HG03565 (cell line): ENCODE results near the gene EBI3.
A peak's percentile ranks its signal among the peaks of the same experiment; 100 is the strongest.
"Not testable (repeated sequence)": the region's sequence is repeated elsewhere in the genome, so short reads cannot be mapped to it uniquely, and the experiment has no call there.

Experiments
- ATAC-seq: cut with Tn5 transposase; IDR thresholded peaks from one replicate; pipeline ENCODE4 v1.9.1; 2021; ENCODE audit warnings: mild to moderate bottlenecking, moderate library complexity; ENCODE audit not compliant: unreplicated experiment

The EBI3 gene

GRCh38 chr19:4229179-4229931 is at the start of gene EBI3:
Gene EBI3, plus strand, starts transcription at chr19:4229523. Its CDS starts 28 bp downstream, at chr19:4229551.
- ATAC-seq = no peak

- ATAC-seq = no peak
These were observed 48.2 kb upstream of the EBI3 start for GRCh38 chr19:4181053-4181508.

DNA sequence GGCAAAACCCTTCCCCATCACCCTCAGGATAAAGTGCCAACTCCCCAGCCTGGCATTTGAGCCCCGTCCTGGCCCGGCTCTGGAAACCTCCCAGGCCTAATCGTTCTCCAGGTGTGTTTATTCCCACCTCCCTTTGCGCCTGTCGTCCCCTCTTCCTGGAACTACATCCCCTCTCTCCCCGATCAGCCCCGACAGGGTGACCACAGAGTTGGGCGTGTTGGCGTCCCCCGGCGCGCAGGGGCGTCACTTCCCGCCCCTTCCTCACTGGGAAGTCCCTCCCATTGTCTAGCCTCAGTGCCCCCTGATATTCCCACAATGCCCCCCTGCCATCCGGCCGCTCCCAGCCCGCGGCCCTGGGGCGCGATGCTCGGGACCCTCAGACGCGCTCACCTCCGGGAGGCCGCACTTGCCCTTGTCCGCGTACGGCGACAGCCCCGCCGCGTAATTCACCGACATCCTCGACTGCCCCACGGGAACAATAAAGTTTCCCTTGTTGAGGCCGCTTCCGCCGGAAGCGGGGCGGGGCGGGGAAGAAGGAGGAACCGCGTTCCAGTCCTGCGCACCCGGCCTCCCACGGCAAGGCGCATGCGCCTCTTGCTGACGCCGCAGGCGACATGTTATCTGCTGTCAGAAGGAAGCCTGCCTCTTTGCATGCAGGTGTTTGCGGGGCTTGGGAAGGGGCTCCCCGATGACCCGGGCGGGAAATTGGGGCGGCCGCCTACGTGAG is 47.1 kb upstream of the EBI3 start, which contains the start of the genes ANKRD24 and SIRT6:
Gene ANKRD24, plus strand, starts transcription at position 606 of the 727 bp plus-strand sequence. CDS start 3,737 bp downstream, outside the sequence.
Gene SIRT6, minus strand, starts transcription at position 480 of the 727 bp plus-strand sequence. Its CDS starts 24 bp downstream, at position 456.
- peak; percentile 61 for ATAC-seq

- no peak for ATAC-seq
These were observed 45.2 kb upstream of the EBI3 start for GRCh38 chr19:4183967-4184717.

DNA sequence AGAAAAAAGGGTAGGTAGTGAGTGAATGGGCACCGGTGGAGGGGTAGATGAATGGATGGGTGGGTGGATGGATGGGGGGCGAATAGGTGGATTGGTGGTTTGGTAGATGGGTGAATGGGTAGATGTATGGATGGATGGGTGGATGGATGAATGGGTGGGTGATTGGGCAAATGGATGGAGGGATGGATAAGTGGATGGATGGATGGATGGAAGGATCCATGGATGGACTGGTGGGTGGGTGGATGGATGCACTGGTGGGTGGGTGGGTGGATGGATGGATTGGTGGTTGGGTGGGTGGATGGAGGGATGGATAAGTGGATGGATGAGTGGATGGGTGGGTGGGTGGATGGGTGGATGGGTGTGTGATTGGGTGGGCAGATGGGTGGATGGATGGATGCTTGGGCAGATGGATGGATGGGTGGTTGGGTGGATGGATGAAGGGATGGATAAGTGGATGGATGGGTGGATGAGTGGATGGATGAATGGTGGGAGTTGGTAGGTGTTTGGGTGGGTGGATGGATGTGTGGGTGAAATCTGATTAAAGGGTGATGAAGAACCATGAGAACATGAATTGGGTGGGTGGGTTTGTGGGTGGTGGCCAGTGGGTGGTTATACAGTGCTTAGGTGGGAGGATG is 44.5 kb upstream of the EBI3 start:
- ATAC-seq = no peak

GRCh38 chr19:4185413-4186086 is 43.8 kb upstream of the EBI3 start:
- ATAC-seq = no peak

GRCh38 chr19:4186087-4186993 is 43.0 kb upstream of the EBI3 start:
- ATAC-seq = no peak

DNA sequence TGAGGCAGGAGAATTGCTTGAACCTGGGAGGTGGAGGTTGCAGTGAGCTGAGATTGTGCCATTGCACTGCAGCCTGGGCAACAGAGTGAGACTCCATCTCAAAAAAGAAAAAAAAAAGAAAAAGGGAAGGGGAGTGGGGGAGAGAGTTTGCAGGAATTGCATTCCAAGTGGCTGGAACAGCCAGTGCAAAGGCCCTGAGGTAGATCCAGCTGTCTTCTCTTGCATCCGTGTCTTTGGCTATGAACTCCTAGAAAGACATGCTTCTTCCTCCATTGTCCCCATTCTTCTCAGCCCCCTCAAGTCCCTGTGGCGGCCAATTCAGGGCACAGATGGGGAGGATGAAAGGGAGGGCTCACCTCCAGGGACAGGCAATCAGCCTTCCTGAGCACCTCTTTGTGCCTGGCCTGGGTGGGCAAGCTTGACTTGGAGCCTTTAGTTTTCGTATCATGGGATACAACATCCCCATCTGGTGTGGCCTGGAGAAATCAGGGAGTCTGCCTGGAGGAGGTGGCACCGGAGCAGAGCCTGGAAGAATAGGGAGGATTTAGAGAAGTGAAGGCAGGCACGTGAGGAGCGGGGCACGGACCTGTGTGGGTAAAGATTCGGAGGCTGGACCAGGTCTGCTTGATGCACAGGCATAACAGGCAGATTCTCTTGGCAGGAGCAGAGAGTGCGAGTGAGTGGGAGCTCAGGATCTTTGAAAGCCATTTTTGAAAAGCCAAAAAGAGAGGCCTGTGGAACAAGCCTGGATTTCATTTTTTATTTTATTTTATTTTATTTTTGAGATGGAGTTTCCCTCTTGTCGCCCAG is 41.8 kb upstream of the EBI3 start:
- no peak for ATAC-seq

GRCh38 chr19:4189641-4190040 is 39.7 kb upstream of the EBI3 start:
- no peak for ATAC-seq

DNA sequence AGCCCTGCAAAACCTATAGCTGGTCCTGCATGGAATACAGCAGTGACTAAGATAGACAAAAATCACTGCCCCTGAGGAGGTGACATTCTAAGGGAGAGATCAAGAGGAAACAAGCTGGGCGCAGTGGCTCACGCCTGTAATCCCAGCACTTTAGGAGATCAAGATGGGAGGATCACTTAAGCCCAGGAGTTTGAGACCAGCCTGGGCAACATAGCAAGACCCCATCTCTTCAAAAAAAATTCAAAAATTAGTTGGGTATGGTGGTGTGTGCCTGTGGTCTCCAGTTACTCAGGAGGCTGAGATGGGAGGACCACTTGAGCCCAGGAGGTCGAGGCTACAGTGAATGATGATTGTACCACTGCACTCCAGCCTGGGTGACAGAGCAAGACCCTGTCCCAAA is 36.8 kb upstream of the EBI3 start:
- not testable (repeated sequence) for ATAC-seq

- no peak for ATAC-seq
These were observed 35.0 kb upstream of the EBI3 start for GRCh38 chr19:4194353-4194752.

DNA sequence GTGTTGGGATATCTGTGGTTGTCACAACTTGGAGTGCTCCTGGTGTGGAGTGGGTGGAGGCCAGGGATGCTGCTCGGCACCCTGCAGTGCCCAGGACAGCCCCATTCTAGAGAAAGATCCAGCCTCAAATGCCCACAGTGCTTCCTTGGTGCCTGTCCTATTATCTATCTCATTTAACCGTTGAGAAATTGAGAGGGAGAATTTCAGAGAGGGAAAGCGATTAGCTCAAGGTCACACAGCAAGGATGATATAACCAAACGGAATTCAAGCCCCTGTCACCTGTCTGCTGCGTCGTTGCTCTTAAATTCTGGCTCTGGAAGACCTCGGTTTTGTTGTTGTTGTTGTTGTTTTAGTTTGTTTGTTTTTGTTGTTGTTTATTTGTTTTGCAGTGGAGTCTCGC is 33.3 kb upstream of the EBI3 start:
- ATAC-seq = no peak

DNA sequence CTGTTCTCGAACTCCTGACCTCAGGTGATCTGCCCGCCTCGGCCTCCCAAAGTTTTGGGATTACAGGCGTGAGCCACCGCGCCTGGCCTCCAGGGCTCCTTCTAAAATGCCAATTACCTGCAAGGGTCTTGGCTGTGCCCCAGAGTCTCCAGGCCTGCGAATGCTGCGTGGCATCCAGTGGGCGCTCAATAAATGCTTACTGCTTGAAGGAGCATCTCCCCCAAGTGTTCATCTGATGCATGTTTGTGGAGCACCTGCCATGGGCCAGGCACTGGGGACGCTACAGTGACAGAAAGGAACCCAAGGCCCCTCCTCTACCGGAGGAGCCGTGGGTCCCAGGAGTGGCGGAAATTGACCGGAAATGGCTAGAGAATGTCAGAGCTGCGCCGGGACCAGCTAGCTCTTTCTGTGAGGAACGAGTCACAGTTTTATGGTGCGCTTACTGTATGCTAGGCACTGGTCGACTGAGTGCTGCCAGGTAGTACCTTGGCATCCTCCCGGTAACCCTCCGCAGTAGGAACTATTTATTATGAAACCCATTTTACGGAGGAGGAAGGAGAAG is 32.7 kb upstream of the EBI3 start:
- no peak for ATAC-seq

- ATAC-seq = no peak
These were observed 32.1 kb upstream of the EBI3 start for GRCh38 chr19:4197228-4197624.

GRCh38 chr19:4197625-4198466 is 31.5 kb upstream of the EBI3 start:
- no peak for ATAC-seq

DNA sequence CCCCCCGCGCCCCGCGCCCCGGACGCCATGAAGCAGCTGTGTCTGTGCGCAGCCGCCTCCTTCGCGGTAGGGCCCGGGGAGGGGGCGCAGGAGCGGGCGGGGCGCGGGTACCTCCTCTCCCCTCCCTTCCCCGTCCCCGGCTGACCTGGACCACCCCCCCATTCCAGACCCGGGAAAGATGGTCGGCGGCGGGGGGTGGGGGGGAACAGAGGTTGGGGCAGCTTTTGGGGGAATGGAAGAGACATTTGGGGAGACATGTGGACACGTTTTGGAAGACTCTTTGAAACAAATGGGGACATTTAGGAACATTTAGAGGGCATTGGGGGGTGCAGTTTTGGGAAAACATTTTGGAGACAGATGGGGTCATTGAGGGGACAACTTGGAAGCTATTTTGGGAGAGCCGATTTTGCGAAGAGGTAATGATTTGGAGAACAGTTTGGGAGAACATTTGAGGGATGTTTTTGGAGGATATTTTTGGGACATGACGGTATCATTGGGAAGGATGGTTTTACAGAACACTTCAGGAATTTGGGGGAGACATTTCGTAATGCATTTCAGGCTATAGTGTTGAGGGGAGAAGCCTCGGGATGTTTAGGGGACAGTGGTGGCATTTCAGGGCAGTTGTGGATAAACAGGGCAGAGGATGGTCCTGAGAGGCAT is 30.7 kb upstream of the EBI3 start:
- no peak for ATAC-seq
